COLO668 (cell line): Measurements from ENCODE around the gene RPL26.
A peak's percentile ranks its signal among the peaks of the same experiment; 100 is the strongest.
"Not testable (repeated sequence)": the region's sequence is repeated elsewhere in the genome, so short reads cannot be mapped to it uniquely, and the experiment has no call there.

ENCODE experiments used
- DNase-seq: peaks from one replicate; lab custom pipeline; 2025; ENCODE audit not compliant: unreplicated experiment; lab: John Stamatoyannopoulos, UW

The RPL26 gene

GRCh38 chr17:8368193-8368592 lies 14.8 kb downstream of the RPL26 start:
- DNase-seq: no peak

- no peak for DNase-seq
Measured at GRCh38 chr17:8366231-8366630, 16.8 kb downstream of the RPL26 start.

- DNase-seq: no peak
Measured at GRCh38 chr17:8365143-8365542, 17.9 kb downstream of the RPL26 start.

- no peak for DNase-seq
Measured at GRCh38 chr17:8362651-8363332, 20.2 kb downstream of the RPL26 start.

GRCh38 chr17:8360751-8361150 lies 22.2 kb downstream of the RPL26 start:
- no peak for DNase-seq

- no peak for DNase-seq
Measured at GRCh38 chr17:8360260-8360659, 22.7 kb downstream of the RPL26 start.

- DNase-seq: peak; percentile 8
Measured at GRCh38 chr17:8359769-8360168, 23.2 kb downstream of the RPL26 start.

- DNase-seq: no peak
Measured at GRCh38 chr17:8357910-8358309, 25.1 kb downstream of the RPL26 start.

- DNase-seq: no peak
Measured at GRCh38 chr17:8354236-8354635, 28.8 kb downstream of the RPL26 start.

GRCh38 chr17:8353736-8354135 lies 29.3 kb downstream of the RPL26 start:
- DNase-seq: no peak

- DNase-seq: no peak
Measured at GRCh38 chr17:8350339-8350738, 32.7 kb downstream of the RPL26 start.

GRCh38 chr17:8347001-8347400 lies 36.0 kb downstream of the RPL26 start:
- DNase-seq: not testable (repeated sequence)

GRCh38 chr17:8345951-8346665 lies 36.9 kb downstream of the RPL26 start:
- DNase-seq: no peak

- DNase-seq: no peak
Measured at GRCh38 chr17:8345052-8345690, 37.8 kb downstream of the RPL26 start.

- no peak for DNase-seq
Measured at GRCh38 chr17:8341456-8341855, 41.5 kb downstream of the RPL26 start.

- DNase-seq: no peak
Measured at GRCh38 chr17:8339540-8339939, 43.5 kb downstream of the RPL26 start, which contains the start of gene ODF4. TSS of gene ODF4 (plus strand) at chr17:8339840. CDS start at chr17:8340052, 212 bp downstream.

- DNase-seq: no peak
Measured at GRCh38 chr17:8338753-8339140, 44.2 kb downstream of the RPL26 start.

GRCh38 chr17:8337802-8338752 lies 44.9 kb downstream of the RPL26 start:
- no peak for DNase-seq

- DNase-seq: no peak
Measured at GRCh38 chr17:8333281-8333680, 49.7 kb downstream of the RPL26 start.

GRCh38 chr17:8332688-8333087 lies 50.3 kb downstream of the RPL26 start:
- no peak for DNase-seq

GRCh38 chr17:8332128-8332527 lies 50.9 kb downstream of the RPL26 start:
- no peak for DNase-seq
